Esophagus muscularis mucosa (tissue), 4 donors: ENCODE measurements around the gene UBXN6. TPM values are rescaled to one million over a fixed set of nuclear protein-coding genes. Genes with fewer than 3 reads are reported as not detected.

ENCODE experiments used
- DNase-seq: peaks from one replicate; pipeline ENCODE4 v3.0.0-alpha.2; 2017; ENCODE audit errors: extremely low spot score
- H3K27ac ChIP-seq, 4 donors: fragments of 200-600 bp; sonication (generic); replicated peaks in 1 of 4; 1 replicate in 3 of 4; 2 replicates in 1 of 4; pipeline ENCODE4 v1.5.1; 2016 to 2019; ENCODE audit warnings: mild to moderate bottlenecking in 1 of 4
- H3K27me3 ChIP-seq, 4 donors: fragments of 200-600 bp; sonication (generic); one replicate each; pipeline versions ENCODE4 v1.5.1 to v1.6.0; 2016 to 2019
- H3K36me3 ChIP-seq, 4 donors: fragments of 200-600 bp; sonication (generic); one replicate each; pipeline ENCODE4 v1.5.1; 2016 to 2019
- H3K4me1 ChIP-seq, 4 donors: fragments of 200-600 bp; sonication (generic); one replicate each; pipeline ENCODE4 v1.5.1; 2016 to 2019
- H3K4me3 ChIP-seq, 4 donors: fragments of 200-600 bp; sonication (generic); 1 replicate in 2 of 4; 2 replicates in 2 of 4; pipeline ENCODE4 v1.5.1; 2016 to 2019; ENCODE audit warnings: mild to moderate bottlenecking in 4 of 4, moderate library complexity in 1 of 4
- H3K9me3 ChIP-seq, 4 donors: fragments of 200-600 bp; sonication (generic); 1 replicate in 3 of 4; 2 replicates in 1 of 4; pipeline ENCODE4 v1.5.1; 2016 to 2019
- CTCF ChIP-seq, 3 experiments: fragments of 200-600 bp in 2 of 3; fragments of 450-650 bp in 1 of 3; sonication (generic) in 2 of 3; IDR thresholded peaks; one replicate each; pipeline ENCODE4 v1.5.1; 2017 to 2019; ENCODE audit warnings: antibody characterized with exemption in 3 of 3, mild to moderate bottlenecking in 2 of 3, moderate library complexity in 1 of 3
- EP300 ChIP-seq: sonication (generic); formaldehyde crosslinking; IDR thresholded peaks from one replicate; pipeline ENCODE4 v1.6.1; 2017; ENCODE audit warnings: antibody characterized with exemption
- POLR2A ChIP-seq: fragments of 450-650 bp; IDR thresholded peaks from one replicate; pipeline ENCODE4 v1.6.1; 2017; ENCODE audit warnings: antibody characterized with exemption, moderate library complexity, mild to moderate bottlenecking, low read depth
- POLR2AphosphoS5 ChIP-seq, 2 donors: sonication (generic); formaldehyde crosslinking; IDR thresholded peaks; one replicate each; pipeline ENCODE4 v1.6.1; 2017; ENCODE audit warnings: antibody characterized with exemption in 2 of 2
- WGBS: methylation state at CpG from one replicate; pipeline ENCODE4 v1.1.5; 2018; 5-methylcytosine and 5-hydroxymethylcytosine counted together
- intact Hi-C: fragments of 100-400 bp; cut with DNase I; formaldehyde crosslinking; loops from one replicate; pipeline ENCODE4 v1.15.1; 2023
- total RNA-seq, 4 donors: library from RNA; depleted of rRNA; stranded (reverse); fragments of >200 nt; gene quantifications; one replicate each; pipeline versions ENCODE4 v1.1.0 to v1.2.1, GENCODE V29; 2016

The UBXN6 gene
- total RNA-seq, 4 donors from 2014 or later: 65.2 to 190 (median 98.8) TPM

DNA sequence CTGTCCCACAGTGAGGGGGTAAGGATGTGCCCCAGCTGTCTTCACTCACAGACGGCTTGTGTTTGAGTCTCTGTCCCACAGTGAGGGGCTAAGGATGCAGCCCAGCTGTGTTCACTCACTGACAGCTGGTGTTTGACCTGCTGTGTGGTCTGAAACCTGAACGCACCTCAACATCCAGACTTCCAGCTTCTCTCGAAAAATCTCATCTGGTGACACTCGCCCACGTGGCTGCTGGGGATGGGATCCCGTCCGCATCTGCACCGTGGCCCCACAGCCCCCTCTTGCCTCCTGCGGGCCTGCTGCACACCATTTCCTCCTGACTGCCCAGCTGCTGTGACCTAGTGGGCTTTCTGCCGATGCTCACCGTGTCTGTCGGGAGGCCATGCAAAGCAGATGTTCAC lies 27.8 kb downstream of the UBXN6 start:
- 75% methylated on average over 11 of the region's 12 CpGs for WGBS

GRCh38 chr19:4429256-4429655 lies 28.3 kb downstream of the UBXN6 start:
- H3K4me1 ChIP-seq: no peaks in the 10 kb centered on the region
- no peaks in the 10 kb centered on the region for H3K9me3 ChIP-seq
- H3K36me3 ChIP-seq: peaks cover 8 to 56% (median 49%) of the 10 kb centered on the region in 4 donors
- H3K4me3 ChIP-seq: no peak overlapping the region
- intact Hi-C loops: no loop called here
- DNase-seq: no peak
- 83% methylated on average over 16 of the region's 16 CpGs for WGBS
- TF ChIP-seq EP300 (no peak), POLR2AphosphoS5 (IDR thresholded peaks at IDR 0.05) (no peak), CTCF (IDR thresholded peaks at IDR 0.05) (no peak), POLR2A (no peak)
- H3K27me3 ChIP-seq: no peaks in the 10 kb centered on the region
- no peak overlapping the region for H3K27ac ChIP-seq

More for the DNA sequence above, 27.8 kb downstream of the UBXN6 start:
- no peak for TF ChIP-seq EP300
- TF ChIP-seq POLR2A: no peak
- no peak for TF ChIP-seq CTCF (IDR thresholded peaks at IDR 0.05)
- no peak for TF ChIP-seq POLR2AphosphoS5 (IDR thresholded peaks at IDR 0.05)
- Histone ChIP-seq H3K36me3 (peaks cover 9 to 58% (median 52%) of the 10 kb centered on the region in 4 donors), H3K27me3 (no peaks in the 10 kb centered on the region), H3K4me1 (no peaks in the 10 kb centered on the region), H3K4me3 (no peak overlapping the region), H3K27ac (no peak overlapping the region), H3K9me3 (no peaks in the 10 kb centered on the region)
- intact Hi-C loops: no loop called here
- no peak for DNase-seq

GRCh38 chr19:4428326-4428975 lies 29.1 kb downstream of the UBXN6 start:
- H3K27me3 ChIP-seq: no peaks in the 10 kb centered on the region
- TF ChIP-seq CTCF (IDR thresholded peaks at IDR 0.05): no peak
- no peak for TF ChIP-seq POLR2A
- TF ChIP-seq EP300: no peak
- no peak for TF ChIP-seq POLR2AphosphoS5 (IDR thresholded peaks at IDR 0.05)
- no peaks in the 10 kb centered on the region for H3K9me3 ChIP-seq
- WGBS: 88% methylated on average over 19 of the region's 20 CpGs
- peaks cover 5 to 56% (median 47%) of the 10 kb centered on the region in 4 donors for H3K36me3 ChIP-seq
- intact Hi-C loops: no loop called here
- no peaks in the 10 kb centered on the region for H3K4me1 ChIP-seq
- H3K27ac ChIP-seq: no peak overlapping the region
- H3K4me3 ChIP-seq: no peak overlapping the region
- no peak for DNase-seq

DNA sequence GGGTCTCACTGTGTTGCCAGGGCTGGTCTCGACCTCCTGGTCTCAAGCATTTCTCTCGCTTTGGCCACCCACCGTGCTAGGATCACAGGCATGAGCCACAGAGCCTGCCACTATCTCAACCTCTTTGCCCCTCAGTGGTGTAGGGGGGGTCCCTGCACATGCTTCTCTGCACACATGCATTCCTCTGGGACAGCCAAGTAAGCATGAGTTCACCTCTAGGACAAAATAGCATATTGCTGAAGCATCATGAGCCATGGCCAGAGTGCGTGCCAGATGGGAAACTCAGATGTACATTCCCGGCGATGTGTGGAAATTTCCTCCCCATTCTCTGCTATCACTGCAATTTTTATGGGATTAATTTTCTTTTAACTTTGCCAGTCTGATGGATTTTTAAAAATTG lies 32.1 kb downstream of the UBXN6 start:
- WGBS: 94% methylated on average over 6 of the region's 6 CpGs
- H3K36me3 ChIP-seq: peaks cover 0 to 44% (median 31%) of the 10 kb centered on the region in 4 donors
- no peaks in the 10 kb centered on the region for H3K4me1 ChIP-seq

More for the DNA sequence above, 32.1 kb downstream of the UBXN6 start:
- no peaks in the 10 kb centered on the region for H3K9me3 ChIP-seq
- intact Hi-C loops: no loop called here
- DNase-seq: no peak
- no peak overlapping the region for H3K4me3 ChIP-seq
- H3K27me3 ChIP-seq: no peaks in the 10 kb centered on the region
- H3K27ac ChIP-seq: no peak overlapping the region
- no peak for TF ChIP-seq POLR2AphosphoS5 (IDR thresholded peaks at IDR 0.05)
- TF ChIP-seq EP300: no peak
- TF ChIP-seq POLR2A: no peak
- TF ChIP-seq CTCF (IDR thresholded peaks at IDR 0.05): no peak
